ENCODE measurements around the gene THY1. TPM values are rescaled to one million over a fixed set of nuclear protein-coding genes. Genes with fewer than 3 reads are reported as not detected.

Gene THY1
- total RNA-seq, 4 donors from 2014 or later, result 14.1 to 43.4 (median 30.6) TPM

DNA sequence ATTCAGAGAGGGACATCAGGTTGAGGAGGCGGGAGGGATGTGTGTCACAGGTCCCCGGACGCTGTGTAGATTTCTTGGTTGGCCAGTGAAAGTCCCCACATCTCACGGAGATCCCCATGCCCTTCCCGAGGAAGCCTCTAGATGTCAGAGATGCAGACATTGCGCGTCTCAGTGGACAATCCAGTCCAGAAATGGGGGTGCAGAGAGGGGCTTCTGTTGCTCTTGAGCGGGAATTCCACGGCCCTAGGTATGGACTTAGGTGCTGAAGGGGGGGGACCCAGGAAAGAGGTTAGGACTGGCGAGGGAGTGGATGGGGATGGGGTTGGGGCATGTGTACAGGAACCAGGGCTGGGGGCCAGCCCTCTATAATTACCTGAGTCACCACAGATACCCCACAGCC, 7.0 kb downstream of the THY1 start:
- H3K36me3 ChIP-seq, result no peaks in the 10 kb centered on the region
- no peaks in the 10 kb centered on the region for H3K27me3 ChIP-seq
- H3K9me3 ChIP-seq, result no peaks in the 10 kb centered on the region
- 93 to 94% methylated on average over 10 of the region's 10 CpGs for WGBS, 2 donors
- H3K27ac ChIP-seq, result no peak overlapping the region
- DNase-seq, result no peak
- intact Hi-C loops (cut with DNase I), result no loop called here
- TF ChIP-seq POLR2A (IDR thresholded peaks at IDR 0.05), result no peak
- no peak for TF ChIP-seq CTCF (IDR thresholded peaks at IDR 0.05)
- peaks cover 37 to 42% of the 10 kb centered on the region in 2 donors for H3K4me1 ChIP-seq
- no peak overlapping the region for H3K4me3 ChIP-seq (replicated peaks in 1 of 3)

GRCh38 chr11:119415517-119415916, 7.5 kb downstream of the THY1 start:
- Histone ChIP-seq H3K9me3 (no peaks in the 10 kb centered on the region), H3K27me3 (no peaks in the 10 kb centered on the region), H3K4me3 (replicated peaks in 1 of 3) (no peak overlapping the region), H3K4me1 (peaks cover 32 to 37% of the 10 kb centered on the region in 2 donors), H3K36me3 (no peaks in the 10 kb centered on the region), H3K27ac (no peak overlapping the region)
- no peak for DNase-seq
- no peak for TF ChIP-seq POLR2A (IDR thresholded peaks at IDR 0.05)
- TF ChIP-seq CTCF (IDR thresholded peaks at IDR 0.05), result no peak
- WGBS, 2 donors, result 89 to 100% methylated on average over 3 of the region's 3 CpGs
- intact Hi-C loops (cut with DNase I), result no loop called here

GRCh38 chr11:119414734-119415133, 8.2 kb downstream of the THY1 start:
- H3K27me3 ChIP-seq, result no peaks in the 10 kb centered on the region
- no peaks in the 10 kb centered on the region for H3K36me3 ChIP-seq
- peaks cover 26 to 29% of the 10 kb centered on the region in 2 donors for H3K4me1 ChIP-seq
- no peak overlapping the region for H3K27ac ChIP-seq
- no peak for TF ChIP-seq POLR2A (IDR thresholded peaks at IDR 0.05)
- TF ChIP-seq CTCF (IDR thresholded peaks at IDR 0.05), result no peak
- no peak for DNase-seq
- no peaks in the 10 kb centered on the region for H3K9me3 ChIP-seq
- H3K4me3 ChIP-seq (replicated peaks in 1 of 3), result no peak overlapping the region
- intact Hi-C loops (cut with DNase I), result no loop called here

DNA sequence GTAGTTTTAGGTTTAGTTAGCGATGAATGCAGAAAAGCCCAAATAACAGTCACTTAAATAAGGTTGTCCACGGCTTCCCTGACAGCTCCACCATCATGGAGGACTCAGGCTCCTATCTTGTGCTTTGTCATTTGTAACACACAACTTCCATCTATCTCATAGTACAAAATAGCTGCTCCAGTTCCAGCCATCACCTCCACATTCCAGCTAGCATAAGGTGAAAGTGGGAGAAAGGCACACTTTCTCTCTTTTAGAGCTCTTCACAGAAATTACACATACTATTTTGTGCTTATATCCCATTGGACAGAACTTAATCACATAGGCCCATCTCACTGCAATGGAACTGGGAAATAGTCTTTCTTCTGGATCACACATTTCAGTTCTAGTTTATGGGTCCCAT, 8.7 kb downstream of the THY1 start:
- Histone ChIP-seq H3K27me3 (no peaks in the 10 kb centered on the region), H3K27ac (no peak overlapping the region), H3K4me3 (replicated peaks in 1 of 3) (no peak overlapping the region), H3K36me3 (no peaks in the 10 kb centered on the region), H3K4me1 (peaks cover 23 to 25% of the 10 kb centered on the region in 2 donors), H3K9me3 (no peaks in the 10 kb centered on the region)
- TF ChIP-seq POLR2A (IDR thresholded peaks at IDR 0.05), result no peak
- no peak for TF ChIP-seq CTCF (IDR thresholded peaks at IDR 0.05)
- intact Hi-C loops (cut with DNase I), result no loop called here
- no peak for DNase-seq
- WGBS, 2 donors, result 97 to 98% methylated on average over 2 of the region's 2 CpGs

GRCh38 chr11:119412072-119412471, 10.9 kb downstream of the THY1 start:
- H3K9me3 ChIP-seq, result no peaks in the 10 kb centered on the region
- no peak for DNase-seq
- H3K36me3 ChIP-seq, result no peaks in the 10 kb centered on the region
- intact Hi-C loops (cut with DNase I), result no loop called here
- no peak overlapping the region for H3K4me3 ChIP-seq (replicated peaks in 1 of 3)
- no peak overlapping the region for H3K27ac ChIP-seq
- TF ChIP-seq CTCF (IDR thresholded peaks at IDR 0.05) (no peak), POLR2A (IDR thresholded peaks at IDR 0.05) (no peak)
- H3K4me1 ChIP-seq, result peaks cover 2 to 3% of the 10 kb centered on the region in 2 donors
- no peaks in the 10 kb centered on the region for H3K27me3 ChIP-seq
- 94 to 99% methylated on average over 2 of the region's 2 CpGs for WGBS, 2 donors

Measured in thyroid gland (tissue), 4 donors.